DMS53 treated with DMSO at 0.1 percent for 48 hours (cell line): ENCODE results near the gene KRTAP10-9.
"Not testable (repeated sequence)": the region's sequence is repeated elsewhere in the genome, so short reads cannot be mapped to it uniquely, and the experiment has no call there.

Source experiments
- DNase-seq: peaks from one replicate; lab custom pipeline; 2025; ENCODE audit not compliant: unreplicated experiment; lab: John Stamatoyannopoulos, UW

KRTAP10-9 gene

GRCh38 chr21:44626673-44627143, at the start of gene KRTAP10-9:
Gene KRTAP10-9 (plus strand): TSS chr21:44627093. CDS start chr21:44627172, 79 bp downstream.
- no peak for DNase-seq

- DNase-seq, result no peak
Measured at GRCh38 chr21:44578371-44579055, 48.4 kb upstream of the KRTAP10-9 start.

- DNase-seq, result no peak
Measured at GRCh38 chr21:44579056-44579832, 47.6 kb upstream of the KRTAP10-9 start.

GRCh38 chr21:44579833-44580144, 47.1 kb upstream of the KRTAP10-9 start:
- no peak for DNase-seq

GRCh38 chr21:44580231-44580821, 46.6 kb upstream of the KRTAP10-9 start, which contains the start of gene KRTAP10-5:
Gene KRTAP10-5 (minus strand): TSS chr21:44580604. CDS start chr21:44580578, 26 bp downstream.
- DNase-seq, result peak; percentile 29

- DNase-seq, result no peak
Measured at GRCh38 chr21:44581158-44581557, 45.7 kb upstream of the KRTAP10-9 start.

GRCh38 chr21:44582055-44582454, 44.8 kb upstream of the KRTAP10-9 start:
- DNase-seq, result no peak

- DNase-seq, result no peak
Measured at GRCh38 chr21:44583089-44583799, 43.6 kb upstream of the KRTAP10-9 start.

GRCh38 chr21:44583800-44584147, 43.1 kb upstream of the KRTAP10-9 start:
- DNase-seq, result no peak

- no peak for DNase-seq
Measured at GRCh38 chr21:44585892-44586291, 41.0 kb upstream of the KRTAP10-9 start.

GRCh38 chr21:44589094-44589493, 37.8 kb upstream of the KRTAP10-9 start:
- DNase-seq, result no peak

GRCh38 chr21:44589586-44590305, 37.1 kb upstream of the KRTAP10-9 start:
- no peak for DNase-seq

- DNase-seq, result no peak
Measured at GRCh38 chr21:44590311-44590721, 36.6 kb upstream of the KRTAP10-9 start.

GRCh38 chr21:44590897-44591800, 35.7 kb upstream of the KRTAP10-9 start:
- DNase-seq, result not testable (repeated sequence)

- DNase-seq, result not testable (repeated sequence)
Measured at GRCh38 chr21:44591801-44592130, 35.1 kb upstream of the KRTAP10-9 start.

- no peak for DNase-seq
Measured at GRCh38 chr21:44592446-44593311, 34.2 kb upstream of the KRTAP10-9 start, which contains the start of gene KRTAP10-6. Gene KRTAP10-6 (minus strand): TSS chr21:44592505. CDS start chr21:44592484, 21 bp downstream.

GRCh38 chr21:44593598-44594405, 33.1 kb upstream of the KRTAP10-9 start:
- DNase-seq, result no peak

GRCh38 chr21:44594406-44594916, 32.4 kb upstream of the KRTAP10-9 start:
- DNase-seq, result no peak
